CD4-positive, alpha-beta T cell treated with Interferon alpha-2 for 1 hour (primary cell): ENCODE data around the gene PLCB4.

Experiments used
- DNase-seq, 2 donors: peaks; one replicate each; pipeline ENCODE4 v3.0.0-alpha.2; 2020 to 2022

Gene PLCB4

DNA sequence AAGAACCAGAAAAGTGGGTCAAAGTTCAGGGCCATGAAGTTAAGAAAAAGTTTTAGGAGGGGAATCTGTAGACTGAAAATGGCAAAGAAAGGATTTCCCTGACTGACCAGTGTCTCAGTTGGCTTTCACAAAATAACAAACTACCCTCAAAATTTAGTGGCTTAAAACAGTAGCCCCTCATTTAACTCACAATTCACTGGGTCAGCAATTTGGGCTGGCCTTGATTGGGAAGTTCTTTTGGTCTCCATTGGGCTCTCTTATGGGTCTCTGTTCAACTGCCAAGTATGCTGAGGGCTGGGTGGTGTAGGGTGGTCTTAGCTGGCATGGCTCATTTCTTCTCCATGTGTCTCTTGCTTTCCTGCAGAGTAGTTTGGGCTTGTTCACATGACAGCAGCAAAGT lies 161.5 kb downstream of the PLCB4 start:
- no peak for DNase-seq

GRCh38 chr20:9233804-9234203 lies 164.9 kb downstream of the PLCB4 start:
- no peak for DNase-seq

DNA sequence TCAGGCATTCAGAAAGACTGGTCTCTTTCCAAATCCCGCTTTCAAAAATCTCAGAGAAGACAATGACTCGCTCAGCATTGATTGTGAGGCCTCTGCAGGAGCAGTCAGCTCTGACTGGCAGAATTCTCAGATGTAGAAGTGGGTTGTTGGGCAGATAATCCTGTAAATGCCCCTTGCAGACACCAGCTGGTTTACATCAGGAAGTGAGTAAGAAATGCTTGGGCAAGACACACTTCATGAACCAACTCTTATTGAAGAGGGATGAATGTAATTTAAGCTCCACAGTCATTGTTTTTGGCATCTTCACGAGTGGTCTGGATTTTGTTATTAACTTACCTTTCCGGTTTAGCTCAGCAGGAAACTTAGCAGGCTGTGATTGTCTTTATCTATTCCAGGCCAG lies 166.6 kb downstream of the PLCB4 start:
- DNase-seq: no peak

DNA sequence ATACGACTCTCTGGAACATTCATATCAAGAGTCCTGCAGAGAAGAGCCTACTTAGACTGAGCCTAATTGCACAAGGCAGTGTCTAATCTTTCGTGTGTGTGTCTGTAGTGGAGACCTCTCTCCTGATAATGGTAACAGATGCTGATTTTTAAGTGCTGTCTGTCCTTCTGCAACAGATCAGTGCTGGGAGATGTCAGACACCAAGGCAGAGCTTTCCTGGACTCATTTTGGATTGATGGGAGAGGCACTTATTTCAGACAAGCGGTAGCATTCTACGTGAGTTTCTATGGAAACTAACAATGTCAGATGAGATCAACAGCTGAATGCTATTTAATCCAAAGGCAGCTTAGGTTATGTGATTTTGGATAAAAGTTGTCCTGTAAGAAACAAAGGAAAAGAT lies 167.6 kb downstream of the PLCB4 start:
- no peak for DNase-seq

- DNase-seq: no peak
These were observed 172.4 kb downstream of the PLCB4 start for GRCh38 chr20:9241232-9241692.

DNA sequence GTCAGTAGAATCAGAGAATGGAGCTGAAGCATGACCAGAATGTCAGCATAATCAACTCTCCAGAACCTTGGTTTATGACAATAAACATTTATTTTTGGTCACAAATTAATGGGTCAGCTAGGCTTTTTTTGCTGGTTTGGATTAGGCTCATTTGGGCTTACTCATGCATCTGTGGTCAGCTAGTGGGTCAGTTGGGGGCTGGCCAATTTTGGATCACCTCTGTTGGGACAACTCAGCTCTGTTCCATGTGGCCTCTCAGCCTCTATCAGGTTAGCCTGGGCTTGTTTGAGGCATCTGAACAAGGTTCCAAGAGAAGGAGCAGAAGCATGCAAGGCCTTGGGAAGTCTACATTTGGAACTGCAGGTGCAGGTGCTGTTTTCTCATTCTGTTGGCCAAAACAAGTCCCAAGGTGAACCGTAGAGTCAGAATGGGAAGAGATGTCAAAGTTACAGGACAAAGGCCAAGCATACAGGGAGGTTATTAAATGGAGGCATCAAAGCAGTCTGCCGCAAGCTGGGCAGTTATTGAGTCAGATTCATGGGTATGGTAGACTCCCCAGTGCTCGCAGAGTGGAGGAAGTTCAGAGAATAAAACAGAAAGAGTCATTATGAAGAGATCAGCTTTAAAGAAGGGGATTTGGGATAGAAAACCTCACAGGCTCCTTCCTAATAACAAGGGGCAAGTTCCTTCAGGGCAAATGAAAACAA lies 173.0 kb downstream of the PLCB4 start:
- no peak for DNase-seq

DNA sequence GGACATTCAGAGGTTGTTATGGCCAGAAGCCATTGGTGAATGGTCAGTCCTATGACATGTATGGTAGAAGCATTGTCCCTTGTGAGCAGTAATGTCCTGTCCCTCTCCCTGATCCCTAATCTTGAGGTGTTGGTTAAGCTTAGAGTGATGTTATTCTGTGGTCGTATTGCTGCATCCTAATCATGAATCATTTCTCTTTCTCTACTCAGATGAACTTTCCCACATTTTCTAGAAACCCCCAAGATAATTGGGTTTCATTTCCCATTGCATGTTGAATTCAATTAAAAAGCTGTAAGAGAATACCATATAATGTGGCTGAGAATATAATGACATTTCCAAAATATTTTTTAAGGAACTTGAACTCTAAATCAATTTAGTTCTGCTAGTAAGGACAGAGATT lies 175.1 kb downstream of the PLCB4 start:
- no peak for DNase-seq

DNA sequence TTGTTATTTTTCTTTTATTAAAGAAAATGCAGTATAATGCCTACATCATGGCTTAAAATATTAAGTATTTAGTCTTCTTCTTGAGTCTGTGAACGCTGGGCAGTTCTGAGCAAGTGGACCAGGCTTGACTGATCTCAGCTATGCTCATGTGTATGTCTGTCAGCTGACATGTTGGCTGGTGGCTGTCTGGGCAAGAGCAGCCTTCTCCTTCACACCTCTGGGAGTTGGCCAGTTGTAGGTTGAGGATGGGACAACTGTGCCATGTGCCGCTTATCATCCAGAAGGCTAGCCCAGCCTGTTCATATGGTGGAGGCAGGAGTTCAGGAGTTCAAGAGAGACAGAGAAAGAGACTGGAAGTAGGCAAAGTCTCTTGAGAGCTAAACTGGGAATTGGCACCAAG lies 175.9 kb downstream of the PLCB4 start:
- DNase-seq: no peak

DNA sequence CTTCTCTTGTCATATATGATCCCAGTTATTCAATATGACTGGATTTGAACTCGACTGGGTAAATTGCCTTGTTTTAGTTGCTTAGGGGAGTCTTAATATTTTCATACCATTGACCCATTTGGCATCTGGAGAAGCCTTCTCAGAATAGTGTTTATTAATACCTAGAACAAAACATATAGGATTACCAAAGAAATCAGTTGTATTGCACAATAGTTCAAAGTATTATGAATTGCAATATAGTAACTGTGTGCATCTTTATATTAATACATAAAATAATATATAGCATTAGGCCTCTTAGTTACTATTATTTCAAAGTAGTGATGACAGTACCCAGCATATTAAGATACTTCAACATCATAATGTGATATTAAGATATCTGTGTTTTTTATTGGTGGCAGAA lies 177.8 kb downstream of the PLCB4 start:
- no peak for DNase-seq

GRCh38 chr20:9250511-9250910 lies 181.6 kb downstream of the PLCB4 start:
- DNase-seq: no peak

- DNase-seq: no peak
These were observed 184.2 kb downstream of the PLCB4 start for GRCh38 chr20:9253006-9253539.

DNA sequence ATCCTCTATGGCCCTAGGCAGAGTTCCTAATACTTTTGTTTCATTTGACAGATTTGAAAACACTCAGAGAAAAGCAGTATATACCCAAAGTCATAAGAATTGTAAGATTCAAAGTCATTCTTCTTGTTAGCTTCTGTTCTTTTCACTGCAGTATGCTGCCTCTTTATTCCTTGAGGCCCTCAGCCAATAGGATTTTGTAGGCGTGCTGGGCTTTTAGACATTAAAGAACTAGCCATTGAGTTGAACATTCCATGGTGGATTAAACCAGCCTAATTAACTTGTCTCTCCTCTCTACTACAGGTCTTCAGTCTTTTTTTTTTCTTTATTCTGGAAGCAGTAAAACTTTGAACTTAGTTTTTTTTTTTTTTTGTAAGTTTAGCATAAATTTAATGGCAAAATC lies 186.3 kb downstream of the PLCB4 start:
- DNase-seq: no peak

DNA sequence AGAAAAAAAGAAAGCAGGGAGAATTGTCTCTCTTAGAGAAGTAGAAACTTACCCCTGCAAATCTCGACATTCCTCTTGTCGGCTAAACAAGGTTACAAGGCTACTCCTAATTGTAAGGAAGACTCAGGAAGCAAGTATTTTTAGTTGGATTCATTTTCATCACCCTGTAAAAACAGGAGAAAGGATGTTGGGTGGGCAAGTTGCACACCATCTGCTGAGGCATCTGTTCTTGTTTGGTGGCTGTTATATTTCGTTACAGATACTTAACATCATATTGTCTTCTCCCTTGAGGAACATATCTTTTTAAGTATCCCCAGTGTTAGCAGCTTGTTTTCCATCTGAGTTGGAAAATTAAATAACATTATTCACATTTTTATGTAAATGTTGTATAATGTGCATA lies 187.5 kb downstream of the PLCB4 start:
- DNase-seq: no peak

DNA sequence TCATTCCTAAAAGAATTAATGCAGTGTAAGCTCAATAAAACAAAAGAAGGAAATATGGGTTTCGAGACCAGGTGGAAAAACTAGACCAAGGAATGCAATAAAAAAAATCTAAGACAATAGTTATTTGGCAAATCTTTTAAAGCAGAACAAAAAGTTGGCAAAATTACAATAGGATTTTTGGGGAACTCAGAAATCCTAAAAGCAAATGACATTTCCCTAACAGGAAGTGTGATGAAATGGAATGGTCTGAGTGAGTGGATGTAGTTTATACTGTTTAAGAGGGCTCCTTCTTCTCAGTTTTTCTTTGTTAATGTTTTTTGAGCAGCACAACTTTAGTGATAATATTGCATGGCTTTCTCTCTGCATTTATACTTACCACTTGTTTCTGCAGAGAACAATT lies 190.0 kb downstream of the PLCB4 start:
- no peak for DNase-seq

DNA sequence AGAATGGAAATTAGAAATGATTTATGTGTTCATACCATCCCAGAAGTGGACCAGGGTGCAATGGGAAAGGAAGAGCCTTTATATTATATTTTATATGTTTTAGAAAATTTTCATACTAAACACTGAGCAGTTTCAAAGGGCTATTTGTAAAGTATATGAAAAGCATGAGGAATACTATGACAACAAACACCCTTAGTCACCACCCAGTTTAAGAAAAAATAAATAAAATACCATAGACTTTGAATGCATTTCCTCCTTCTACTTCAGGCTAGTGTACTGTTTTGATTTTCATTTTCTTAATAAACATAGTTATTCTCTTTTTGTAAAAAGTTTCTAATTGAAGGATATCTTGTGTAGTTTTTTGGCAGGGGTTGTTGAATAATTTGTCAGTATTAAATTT lies 191.1 kb downstream of the PLCB4 start:
- DNase-seq: no peak

DNA sequence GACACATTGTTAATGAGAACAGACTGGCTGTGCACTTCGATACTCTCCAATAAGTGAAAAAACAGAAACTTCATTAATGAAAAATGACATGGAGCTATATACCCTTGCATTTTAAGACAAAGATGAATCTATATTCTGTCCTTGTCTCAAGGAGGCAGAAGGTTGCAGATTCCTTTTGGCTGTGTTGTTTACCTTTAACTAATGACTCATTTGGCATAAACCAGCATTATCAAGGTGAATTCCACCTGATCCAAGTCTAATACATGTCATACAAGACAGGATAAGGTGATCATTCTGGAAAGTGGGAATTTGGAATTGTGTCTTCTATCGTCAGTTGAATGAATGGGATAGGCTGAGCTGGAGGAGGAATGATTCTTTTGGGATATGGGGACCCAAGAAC lies 192.9 kb downstream of the PLCB4 start:
- DNase-seq: no peak

DNA sequence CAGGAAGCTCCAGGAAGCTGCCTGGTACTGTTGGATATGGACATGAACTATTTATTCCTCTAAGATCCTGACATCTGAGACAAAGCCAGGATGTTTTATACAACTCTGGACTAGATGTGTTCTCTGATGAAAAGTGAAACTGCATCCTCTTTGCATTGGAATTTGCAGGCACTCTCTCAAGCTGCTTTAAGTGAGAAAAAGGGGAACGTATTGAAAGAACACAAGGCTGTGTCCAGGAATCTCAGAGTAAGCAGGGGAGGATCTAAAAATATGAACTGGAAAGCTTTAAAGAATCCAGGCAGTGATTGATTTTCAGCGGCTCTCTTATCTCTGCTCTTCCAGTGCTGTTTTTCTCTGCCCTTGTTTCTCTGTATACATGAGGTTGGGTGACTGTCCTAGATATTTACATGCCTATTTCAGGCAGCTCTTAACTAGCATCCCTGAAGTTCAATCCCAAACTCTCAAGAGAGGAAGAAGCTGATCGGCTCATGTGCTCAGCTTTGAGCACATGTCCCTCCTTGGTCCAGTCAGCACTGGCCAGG lies 193.8 kb downstream of the PLCB4 start:
- no peak for DNase-seq

DNA sequence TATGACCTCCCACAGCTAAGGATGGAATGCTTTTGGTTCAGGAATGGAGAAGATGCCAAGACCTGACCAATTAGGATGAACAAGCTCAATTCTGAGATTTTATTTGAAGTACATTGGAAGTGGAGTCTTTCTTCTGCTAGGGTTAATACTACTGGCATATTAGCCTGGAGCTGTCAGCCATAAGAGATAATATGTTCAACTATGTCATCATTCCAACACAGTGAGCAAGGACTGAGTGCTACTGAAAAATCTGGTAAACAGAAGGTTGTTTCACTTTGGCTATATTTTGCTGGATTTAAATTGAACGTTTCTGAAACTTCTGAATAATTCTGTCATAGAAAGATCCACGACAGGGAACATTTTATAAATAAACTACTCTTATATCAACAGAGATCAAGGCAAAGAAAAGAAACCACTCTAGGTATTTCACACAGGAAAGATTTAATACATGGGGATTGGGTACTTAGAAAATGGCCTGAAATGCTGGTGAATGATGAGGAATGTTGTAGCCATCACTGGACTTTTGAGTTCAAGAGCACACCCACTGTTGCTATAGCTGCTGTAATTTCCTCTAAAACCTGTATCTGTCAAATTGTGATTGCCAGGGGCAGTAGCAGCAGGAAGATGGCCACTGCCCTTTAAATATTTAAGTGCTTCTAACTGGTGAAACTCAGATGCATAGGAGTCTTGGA lies 200.5 kb downstream of the PLCB4 start:
- no peak for DNase-seq

GRCh38 chr20:9270831-9271230 lies 201.9 kb downstream of the PLCB4 start:
- DNase-seq: no peak

DNA sequence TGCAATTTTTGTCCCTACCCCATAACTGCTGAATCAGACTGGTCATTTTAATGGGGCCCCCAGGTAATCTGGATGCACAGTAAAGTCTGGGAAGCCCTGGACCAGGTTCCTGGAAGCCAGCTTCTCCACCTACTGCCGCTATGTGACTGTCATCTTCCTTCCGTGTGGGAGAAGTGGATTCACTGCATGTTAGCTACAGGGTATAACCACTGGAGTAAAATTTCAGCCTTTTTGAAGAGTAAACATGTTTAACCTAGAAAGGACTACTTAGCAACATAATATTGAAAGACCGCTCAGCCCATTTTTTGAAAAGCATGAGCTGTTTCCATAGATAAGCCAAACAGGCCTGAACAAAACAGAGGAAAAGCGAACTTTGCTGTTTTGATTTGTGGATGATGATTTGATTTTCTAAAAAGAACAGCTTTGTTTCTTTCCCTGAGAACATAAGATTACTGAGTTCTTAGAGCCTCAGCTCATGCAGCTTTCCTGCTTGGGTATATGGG lies 208.1 kb downstream of the PLCB4 start:
- no peak for DNase-seq

- DNase-seq: no peak
These were observed 211.1 kb downstream of the PLCB4 start for GRCh38 chr20:9279918-9280401.

DNA sequence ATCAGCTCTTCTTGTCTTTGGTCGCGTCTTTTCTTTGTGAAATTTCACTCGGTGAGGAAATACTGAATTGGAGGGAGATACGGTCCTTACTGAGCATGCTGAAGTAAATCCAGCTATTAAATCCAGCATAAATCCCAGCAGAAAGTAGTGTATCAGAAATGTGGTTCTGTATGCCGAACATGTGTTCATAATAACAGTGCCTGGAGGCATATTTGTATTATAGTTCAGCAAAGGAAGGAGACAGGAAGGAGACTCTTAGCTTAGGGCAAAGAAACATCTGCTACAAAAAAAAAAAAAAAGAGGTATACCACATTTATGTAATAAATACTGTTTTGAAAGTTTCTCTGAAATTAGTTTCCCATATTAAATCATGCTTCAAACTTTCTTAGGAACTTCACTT lies 211.8 kb downstream of the PLCB4 start:
- DNase-seq: no peak

DNA sequence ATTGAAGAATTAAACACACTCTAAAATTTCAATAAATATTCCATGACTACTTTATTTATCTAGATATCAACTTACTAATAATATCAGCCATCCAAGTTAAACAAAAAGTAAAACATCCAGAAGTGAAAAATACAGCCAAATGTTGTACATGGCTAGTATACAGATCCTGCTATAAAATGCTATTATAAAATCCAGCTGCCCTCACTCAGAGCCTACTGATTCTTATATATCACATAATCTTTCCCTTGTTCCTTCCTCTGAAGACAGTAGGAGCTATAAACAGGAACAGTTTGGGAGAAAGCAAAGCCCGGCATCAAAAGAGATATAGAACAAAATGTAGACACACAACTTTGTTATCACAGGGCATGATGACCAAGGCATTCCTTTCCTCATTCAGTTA lies 212.9 kb downstream of the PLCB4 start:
- no peak for DNase-seq

- DNase-seq: no peak
These were observed 216.7 kb downstream of the PLCB4 start for GRCh38 chr20:9285617-9286016.
